ENCODE results near the gene CALML3. TPM values are rescaled to one million over a fixed set of nuclear protein-coding genes. Genes with fewer than 3 reads are reported as not detected.

CALML3 gene
- total and polyA plus RNA-seq, 2 donors (not counting 3 experiments of a cell fraction or from before 2014, with no cell fraction given) = not detected

GRCh38 chr10:5496261-5497250 lies 28.2 kb upstream of the CALML3 start:
- Histone ChIP-seq H3K36me3 (ENCODE audit: control insufficient read depth in 2 of 2, extremely low read depth in 1 of 2, insufficient read depth in 2 of 2, low read length in 2 of 2) (no peaks in the 10 kb centered on the region), H3K4me3 (replicated peaks in 1 of 3; ENCODE audit: insufficient read depth in 1 of 3, low read depth in 1 of 3, low read length in 3 of 3) (no peak overlapping the region), H3K9me3 (replicated peaks; ENCODE audit: control insufficient read depth, insufficient read depth, low read length) (no peaks in the 10 kb centered on the region), H3K27me3 (ENCODE audit: control insufficient read depth in 2 of 2, insufficient read depth in 2 of 2, low read length in 2 of 2) (peaks cover 0 to 2% of the 10 kb centered on the region in 2 experiments), H3K27ac (ENCODE audit: insufficient read depth, low read depth, low read length) (no peak overlapping the region), H4K20me1 (replicated peaks; ENCODE audit: control insufficient read depth, extremely low read depth, insufficient read depth, low read length) (no peaks in the 10 kb centered on the region), H3K9ac (replicated peaks; ENCODE audit: extremely low read depth, insufficient read depth, low read length) (no peak overlapping the region), H3K4me2 (ENCODE audit: insufficient read depth, low read length) (no peak overlapping the region), H3K9me1 (replicated peaks; ENCODE audit: control insufficient read depth, extremely low read depth, insufficient read depth, low read length) (no peaks in the 10 kb centered on the region), H3K79me2 (ENCODE audit: control insufficient read depth, insufficient read depth, low read length) (no peaks in the 10 kb centered on the region), H3K4me1 (ENCODE audit: control insufficient read depth, extremely low read depth, insufficient read depth, low read length) (no peaks in the 10 kb centered on the region), H2AFZ (ENCODE audit: low read depth, low read length) (no peak overlapping the region)
- DNase-seq (ENCODE audit: low read depth, low spot score) (no peak), FAIRE-seq (no peak)
- ChIA-PET POLR2A (no interaction called here), CTCF (interaction anchor here (1.3 kb wide), 1 partner anchor 12 kb away, joined by 3 read pairs; no protein-coding TSS in a partner anchor)
- TF ChIP-seq EZH2 (IDR thresholded peaks at IDR 0.05; ENCODE audit: borderline replicate concordance, low read depth, low read length, severe bottlenecking) (no peak), MYC (IDR thresholded peaks at IDR 0.05; ENCODE audit: low read depth, low read length) (no peak), POLR2A (IDR thresholded peaks at IDR 0.05; ENCODE audit: low read depth, low read length) (no peak), GATA2 (IDR thresholded peaks at IDR 0.05; ENCODE audit: insufficient read depth, insufficient read length, low read depth, low read length) (no peak), MAX (IDR thresholded peaks at IDR 0.05; ENCODE audit: insufficient read depth, insufficient read length) (no peak), FOS (IDR thresholded peaks at IDR 0.05; ENCODE audit: borderline replicate concordance, insufficient read depth, low read length) (no peak), CTCF (IDR thresholded peaks at IDR 0.05; ENCODE audit: extremely low read depth in 1 of 2, insufficient read depth in 1 of 2, low read depth in 1 of 2, low read length in 2 of 2) (no peak), POLR2AphosphoS5 (IDR thresholded peaks at IDR 0.05; ENCODE audit: insufficient read depth, low read depth, low read length) (no peak), JUN (IDR thresholded peaks at IDR 0.05; ENCODE audit: borderline replicate concordance, insufficient read depth, insufficient read length, low read depth) (no peak)
- BruUV-seq (replicated peaks) = no TSS peak
- dilution Hi-C loops (cut with MboI; ENCODE audit: extremely low pct_ligation_motif_present, low sequenced_read_pairs) (no loop called here), intact Hi-C loops (cut with micrococcal nuclease) (no loop called here)
